ENCODE data around the gene SFT2D3. TPM values are rescaled to one million over a fixed set of nuclear protein-coding genes. Genes with fewer than 3 reads are reported as not detected.

Gene SFT2D3
- total and polyA plus RNA-seq, 9 of the 15 experiments (the other 6 are each of a cell fraction or from before 2014, with no cell fraction given), result 7.5 to 9.9 (median 8.9) TPM; not detected in 2

DNA sequence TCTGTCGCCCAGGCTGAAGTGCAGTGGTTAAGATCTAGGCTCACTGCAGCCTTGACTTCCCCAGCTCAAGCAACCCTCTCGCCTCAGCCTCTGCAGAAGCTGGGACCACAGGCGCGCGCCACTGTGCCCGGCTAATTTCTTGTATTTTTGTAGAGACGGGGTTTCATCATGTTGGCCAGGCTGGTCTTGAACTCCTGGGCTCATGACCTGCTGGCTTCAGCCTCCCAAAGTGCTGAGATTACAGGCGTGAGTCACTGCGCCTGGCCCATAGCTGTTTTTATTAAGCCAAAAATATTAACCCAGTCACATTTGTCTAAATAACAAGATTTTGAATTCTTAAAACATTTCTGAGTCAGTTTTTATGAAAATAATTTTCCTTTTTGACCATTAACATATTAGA, 6.3 kb upstream of the SFT2D3 start:
- Histone ChIP-seq H3K9me3 (replicated peaks; ENCODE audit: control insufficient read depth, insufficient read depth, low read depth, low read length) (peaks cover 3% of the 10 kb centered on the region; the same call in 1 of the 2 replicates), H3K36me3 (ENCODE audit: control insufficient read depth, insufficient read depth, low read length) (no peaks in the 10 kb centered on the region), H3K4me2 (ENCODE audit: insufficient read depth, low read length) (no peak overlapping the region), H4K20me1 (replicated peaks; ENCODE audit: control insufficient read depth, insufficient read depth, low read length) (no peaks in the 10 kb centered on the region), H3K27me3 (ENCODE audit: control insufficient read depth in 2 of 2, insufficient read depth in 2 of 2, low read length in 2 of 2) (no peaks in the 10 kb centered on the region), H3K79me2 (ENCODE audit: control insufficient read depth, insufficient read depth, low read length) (no peaks in the 10 kb centered on the region), H3K9ac (ENCODE audit: insufficient read depth in 1 of 2, low read depth in 2 of 2, low read length in 2 of 2) (no peak overlapping the region), H3K27ac (ENCODE audit: extremely low read depth, low read depth, low read length) (no peak overlapping the region), H3K4me3 (no peak overlapping the region), H2AFZ (ENCODE audit: low read depth, low read length) (no peak overlapping the region), H3K4me1 (replicated peaks in 1 of 2; ENCODE audit: control insufficient read depth in 2 of 2, insufficient read depth in 2 of 2, low read length in 2 of 2) (peaks cover under 1 to 5% of the 10 kb centered on the region in 2 experiments; a peak in 3 of 5 replicates), H3K9me1 (ENCODE audit: control insufficient read depth, insufficient read depth, low read length) (no peaks in the 10 kb centered on the region)
- no peak for TF ChIP-seq DDX20 (tag; IDR thresholded peaks at IDR 0.05; ENCODE audit: low read depth)
- FAIRE-seq (no peak), DNase-seq (ENCODE audit: extremely low read depth in 1 of 4, low spot score in 3 of 4) (no peak), ATAC-seq (no peak)
- no TSS peak for BruUV-seq (replicated peaks)
- ChIA-PET CTCF (ENCODE audit: low intra/inter-chr PET ratio) (no interaction called here), POLR2A (no interaction called here)
- intact Hi-C loops (cut with micrococcal nuclease), result no loop called here
- 43% methylated on average over 5 of the region's 9 CpGs for WGBS (ENCODE audit: insufficient coverage, low coverage, missing lambda C conversion rate)
- in situ Hi-C loops (cut with MboI), result no loop called here

DNA sequence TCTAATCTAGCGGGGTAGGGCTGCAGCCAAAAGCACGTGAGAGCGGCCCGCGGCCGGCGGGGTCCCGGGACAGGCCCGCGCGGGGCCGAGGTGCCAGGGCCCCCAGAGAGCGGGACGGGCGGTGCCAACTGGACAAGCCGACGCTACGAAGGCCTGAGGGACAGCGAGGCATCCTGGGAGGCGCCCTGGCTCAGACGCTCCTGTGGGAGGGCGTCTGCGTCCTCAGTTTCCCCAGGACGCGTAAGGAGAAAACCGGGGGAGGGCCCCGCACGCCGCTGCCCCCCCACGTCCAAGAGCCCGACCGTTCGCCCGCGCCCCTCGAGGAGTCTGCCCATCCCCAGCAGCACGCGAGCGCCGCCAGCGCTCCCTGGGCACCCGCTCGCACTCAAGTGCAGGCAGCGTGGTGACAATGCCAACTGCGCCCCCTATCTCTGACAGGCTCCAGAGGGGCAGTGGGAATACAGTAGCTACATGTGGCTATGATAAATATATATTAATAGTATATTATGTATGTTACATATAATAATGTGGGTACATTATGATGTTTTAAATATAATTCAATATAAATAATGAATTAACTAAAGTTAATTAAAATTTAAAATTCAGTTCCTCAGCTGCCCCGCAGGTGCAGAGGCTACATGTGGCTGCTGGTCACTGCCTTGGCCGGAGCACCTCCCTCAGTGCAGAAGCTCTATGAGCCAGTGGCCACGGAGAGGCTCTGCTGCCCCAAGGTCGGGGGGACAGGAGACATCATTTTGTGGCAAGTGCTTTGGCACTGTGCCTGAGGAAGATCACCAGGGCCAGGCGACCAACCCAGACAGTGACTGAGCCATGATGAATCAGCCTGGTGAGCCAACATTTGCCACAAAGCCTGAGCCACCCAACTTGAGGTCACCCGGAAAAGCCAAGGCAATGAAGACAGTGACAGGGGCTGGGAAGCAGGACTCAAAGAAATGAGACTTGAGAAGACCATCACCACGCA, 5.5 kb upstream of the SFT2D3 start:
- Histone ChIP-seq H2AFZ (ENCODE audit: low read depth, low read length) (no peak overlapping the region), H3K9ac (ENCODE audit: insufficient read depth in 1 of 2, low read depth in 2 of 2, low read length in 2 of 2) (0 out of 4 replicates have a peak overlapping the region, but pooled peaks of 1 of the 2 experiments have one; percentile 38), H3K4me2 (ENCODE audit: insufficient read depth, low read length) (no peak overlapping the region), H3K27me3 (ENCODE audit: control insufficient read depth in 2 of 2, insufficient read depth in 2 of 2, low read length in 2 of 2) (no peaks in the 10 kb centered on the region), H3K9me3 (replicated peaks; ENCODE audit: control insufficient read depth, insufficient read depth, low read depth, low read length) (no peaks in the 10 kb centered on the region), H3K4me1 (replicated peaks in 1 of 2; ENCODE audit: control insufficient read depth in 2 of 2, insufficient read depth in 2 of 2, low read length in 2 of 2) (peaks cover 8 to 11% of the 10 kb centered on the region in 2 experiments), H3K27ac (ENCODE audit: extremely low read depth, low read depth, low read length) (no peak overlapping the region), H3K4me3 (no peak overlapping the region), H3K36me3 (ENCODE audit: control insufficient read depth, insufficient read depth, low read length) (no peaks in the 10 kb centered on the region), H4K20me1 (replicated peaks; ENCODE audit: control insufficient read depth, insufficient read depth, low read length) (no peaks in the 10 kb centered on the region), H3K79me2 (ENCODE audit: control insufficient read depth, insufficient read depth, low read length) (no peaks in the 10 kb centered on the region), H3K9me1 (ENCODE audit: control insufficient read depth, insufficient read depth, low read length) (no peaks in the 10 kb centered on the region)
- no peak for FAIRE-seq
- no peak for ATAC-seq
- WGBS (ENCODE audit: insufficient coverage, low coverage, missing lambda C conversion rate), result 70% methylated on average over 33 of the region's 52 CpGs
- in situ Hi-C loops (cut with MboI) (no loop called here), intact Hi-C loops (cut with micrococcal nuclease) (no loop called here)
- TF ChIP-seq CHCHD3 (CRISPR knock-in tag; IDR thresholded peaks at IDR 0.05), result no peak
- POLR2A ChIA-PET, result no interaction called here
- CTCF ChIA-PET (ENCODE audit: low intra/inter-chr PET ratio), result no interaction called here
- no peak for DNase-seq (ENCODE audit: extremely low read depth in 1 of 4, low spot score in 3 of 4)
- BruUV-seq (replicated peaks), result no TSS peak

Measured in K562 (cell line).